HepG2 (cell line): ENCODE results near the gene ADAMTSL3. TPM values are rescaled to one million over a fixed set of nuclear protein-coding genes. Genes with fewer than 3 reads are reported as not detected.

Source experiments
- ATAC-seq: fragments of 200-7000 bp; cut with Tn5 transposase; 3 replicates; pipeline ENCODE4 v1.9.1; 2020; ENCODE audit warnings: mild to moderate bottlenecking, moderate library complexity
- Bru-seq: library from RNA; stranded (reverse); fragments of 400-500 nt; gene quantifications from one replicate; lab custom pipeline; 2021; lab: Mats Ljungman, UMichigan
- BruChase-seq, 2 experiments: library from RNA; stranded (reverse); fragments of 400-500 nt; gene quantifications; one replicate each; lab custom pipeline; 2021; lab: Mats Ljungman, UMichigan
- BruUV-seq: library from RNA; stranded (reverse); fragments of 400-500 nt; replicated peaks from 2 replicates; lab custom pipeline; 2021; lab: Mats Ljungman, UMichigan
- CTCF ChIA-PET: fragments of 300-600 bp; formaldehyde crosslinking; extraction: SDS; loops from one replicate; lab custom pipeline; 2021; ENCODE audit warnings: low total read pairs, inconsistent platforms, low intra/inter-chr PET ratio; lab: Yijun Ruan, JAX
- POLR2A ChIA-PET: fragments of 350-600 bp; sonication (Branson Sonifier 250); formaldehyde crosslinking; loops from one replicate; lab custom pipeline; 2020; ENCODE audit warnings: antibody characterized with exemption, inconsistent platforms; lab: Yijun Ruan, JAX
- DNase-seq: peaks from one replicate; pipeline ENCODE4 v3.0.0-alpha.2; 2015; ENCODE audit warnings: low spot score
- FAIRE-seq: peaks from 3 replicates; lab custom pipeline; 2011; peaks lifted over from hg19 to GRCh38; lab: Jason Lieb, UNC
- H2AFZ ChIP-seq: one replicate; pipeline ENCODE4 v1.6.1; 2011; ENCODE audit warnings: low read length, inconsistent platforms
- H3K27ac ChIP-seq: fragments of 300-600 bp; 3 replicates; pipeline ENCODE4 v1.8.0; 2011; ENCODE audit warnings: mixed run types, mild to moderate bottlenecking, mixed read lengths, low read length, inconsistent platforms; ENCODE audit not compliant: insufficient read depth; ENCODE audit errors: extremely low read length
- H3K27me3 ChIP-seq, 2 experiments: fragments of 200-600 bp in 1 of 2; 2 replicates in 1 of 2; 3 replicates in 1 of 2; pipeline versions ENCODE4 v1.6.0 to v1.8.0; 2011; ENCODE audit warnings: low read length in 2 of 2, mild to moderate bottlenecking in 2 of 2, moderate library complexity in 2 of 2, inconsistent platforms in 1 of 2; ENCODE audit not compliant: insufficient read depth in 2 of 2, control insufficient read depth in 1 of 2
- H3K36me3 ChIP-seq, 2 experiments: fragments of 200-600 bp in 1 of 2; replicated peaks in 1 of 2; 2 replicates in 1 of 2; 3 replicates in 1 of 2; pipeline versions ENCODE4 v1.5.1 to v1.8.0; 2011; ENCODE audit warnings: low read length in 2 of 2, inconsistent platforms in 1 of 2; ENCODE audit not compliant: insufficient read depth in 2 of 2, control insufficient read depth in 1 of 2
- H3K4me1 ChIP-seq: 2 replicates; pipeline ENCODE4 v1.5.1; 2012; ENCODE audit warnings: low read length, inconsistent platforms; ENCODE audit not compliant: insufficient read depth
- H3K4me2 ChIP-seq: 2 replicates; pipeline ENCODE4 v1.6.0; 2011; ENCODE audit warnings: low read depth, low read length, inconsistent platforms
- H3K4me3 ChIP-seq, 3 experiments: fragments of 200-600 bp in 1 of 3; sonication (generic), shearing (Covaris generic) in 1 of 3; replicated peaks in 1 of 3; 2 replicates each; pipeline ENCODE4 v1.5.1; 2011 to 2016; ENCODE audit warnings: low read length in 3 of 3, inconsistent platforms in 2 of 3, low read depth in 2 of 3, mild to moderate bottlenecking in 2 of 3, control low read depth in 1 of 3, mixed read lengths in 1 of 3; ENCODE audit not compliant: insufficient read depth in 1 of 3
- H3K79me2 ChIP-seq: one replicate; pipeline ENCODE4 v1.6.1; 2011; ENCODE audit warnings: low read length, inconsistent platforms; ENCODE audit not compliant: insufficient read depth
- H3K9ac ChIP-seq: 2 replicates; pipeline ENCODE4 v1.6.0; 2011; ENCODE audit warnings: mild to moderate bottlenecking, low read depth, low read length, inconsistent platforms; ENCODE audit not compliant: insufficient read depth
- H3K9me3 ChIP-seq: 2 replicates; pipeline ENCODE4 v1.5.1; 2012; ENCODE audit warnings: mild to moderate bottlenecking, low read length
- H4K20me1 ChIP-seq: 2 replicates; pipeline ENCODE4 v1.6.0; 2011; ENCODE audit warnings: inconsistent platforms, mild to moderate bottlenecking, low read length, moderate library complexity; ENCODE audit not compliant: insufficient read depth
- DRAP1 ChIP-seq: IDR thresholded peaks from 2 replicates; pipeline ENCODE4 v1.6.1; 2016; ENCODE audit warnings: missing genetic modification reagents, missing compliant biosample characterization
- HNRNPK ChIP-seq: fragments of 200-400 bp; formaldehyde crosslinking; IDR thresholded peaks from 2 replicates; pipeline ENCODE4 v1.6.1; 2018; ENCODE audit warnings: low read length, low read depth, moderate library complexity, mild to moderate bottlenecking; ENCODE audit not compliant: poor library complexity, severe bottlenecking
- MIXL1 ChIP-seq: IDR thresholded peaks from 2 replicates; pipeline ENCODE4 v1.6.1; 2016
- MTERF4 ChIP-seq: sonication (generic); formaldehyde crosslinking; IDR thresholded peaks from 2 replicates; pipeline ENCODE4 v1.8.0; 2023; ENCODE audit warnings: mild to moderate bottlenecking, missing genetic modification reagents
- RBM39 ChIP-seq: fragments of 200-400 bp; formaldehyde crosslinking; IDR thresholded peaks from one replicate; pipeline ENCODE4 v1.6.1; 2018; ENCODE audit warnings: antibody characterized with exemption, mild to moderate bottlenecking, low read depth, low read length; ENCODE audit not compliant: poor library complexity, severe bottlenecking
- ZNF460 ChIP-seq: sonication (generic); formaldehyde crosslinking; IDR thresholded peaks from 2 replicates; pipeline ENCODE4 v1.5.1; 2020; ENCODE audit warnings: missing genetic modification reagents, mild to moderate bottlenecking, borderline replicate concordance
- WGBS: methylation state at CpG from one replicate; pipeline ENCODE4 v1.1.6; 2017; ENCODE audit warnings: low lambda C conversion rate; 5-methylcytosine and 5-hydroxymethylcytosine counted together
- in situ Hi-C: cut with HindIII; loops from 2 replicates; pipeline ENCODE4 v1.10.0; 2017; ENCODE audit warnings: low pct_unique_long_range_greater_than_20kb; ENCODE audit not compliant: extremely low pct_ligation_motif_present
- intact Hi-C: fragments of 100-400 bp; cut with micrococcal nuclease; formaldehyde crosslinking; loops from one replicate; pipeline ENCODE4 v1.10.0; 2022; ENCODE audit not compliant: unreplicated experiment
- long read RNA-seq, 2 experiments: library from RNA in 1 of 2; library from polyadenylated mRNA in 1 of 2; stranded (forward) in 1 of 2; unstranded in 1 of 2; transcript quantifications; one replicate each; pipeline ENCODE4 v2.0.0, GENCODE V29; 2019 to 2022
- polyA minus RNA-seq, 3 experiments: library from RNA; depleted of rRNA, polyadenylated mRNA; stranded (reverse); fragments of >200 nt; gene quantifications; 2 replicates each; pipeline ENCODE4 v1.2.3, GENCODE V29; 2011; ENCODE audit warnings: low replicate concordance in 1 of 3
- polyA plus RNA-seq, 8 experiments: library from polyadenylated mRNA; depleted of rRNA in 3 of 8; stranded (reverse) in 7 of 8; unstranded in 1 of 8; fragments of >200 nt; fragmentation: Illumina TruSeq in 4 of 8; extraction: Trizol in 4 of 8; gene quantifications; 2 replicates each; pipeline versions ENCODE4 v1.2.1 to v1.2.3, GENCODE V29; 2011 to 2016; ENCODE audit warnings: low read depth in 4 of 8, missing spikeins in 1 of 8, mixed read lengths in 1 of 8; ENCODE audit not compliant: insufficient read depth in 1 of 8
- total RNA-seq, 5 experiments: library from RNA; depleted of rRNA; stranded (reverse); fragments of >200 nt; fragmentation: Illumina TruSeq; extraction: Trizol; gene quantifications; 2 replicates each; pipeline ENCODE4 v1.2.3, GENCODE V29; 2016; ENCODE audit warnings: low read depth in 1 of 5
- TF ChIP-seq, protein P1 (sequence below): sonication (generic); formaldehyde crosslinking; conservative IDR thresholded peaks from 2 replicates; pipeline ENCODE4 v1.4.0; 2020; ENCODE audit warnings: missing genetic modification reagents

The ADAMTSL3 gene, protein sequence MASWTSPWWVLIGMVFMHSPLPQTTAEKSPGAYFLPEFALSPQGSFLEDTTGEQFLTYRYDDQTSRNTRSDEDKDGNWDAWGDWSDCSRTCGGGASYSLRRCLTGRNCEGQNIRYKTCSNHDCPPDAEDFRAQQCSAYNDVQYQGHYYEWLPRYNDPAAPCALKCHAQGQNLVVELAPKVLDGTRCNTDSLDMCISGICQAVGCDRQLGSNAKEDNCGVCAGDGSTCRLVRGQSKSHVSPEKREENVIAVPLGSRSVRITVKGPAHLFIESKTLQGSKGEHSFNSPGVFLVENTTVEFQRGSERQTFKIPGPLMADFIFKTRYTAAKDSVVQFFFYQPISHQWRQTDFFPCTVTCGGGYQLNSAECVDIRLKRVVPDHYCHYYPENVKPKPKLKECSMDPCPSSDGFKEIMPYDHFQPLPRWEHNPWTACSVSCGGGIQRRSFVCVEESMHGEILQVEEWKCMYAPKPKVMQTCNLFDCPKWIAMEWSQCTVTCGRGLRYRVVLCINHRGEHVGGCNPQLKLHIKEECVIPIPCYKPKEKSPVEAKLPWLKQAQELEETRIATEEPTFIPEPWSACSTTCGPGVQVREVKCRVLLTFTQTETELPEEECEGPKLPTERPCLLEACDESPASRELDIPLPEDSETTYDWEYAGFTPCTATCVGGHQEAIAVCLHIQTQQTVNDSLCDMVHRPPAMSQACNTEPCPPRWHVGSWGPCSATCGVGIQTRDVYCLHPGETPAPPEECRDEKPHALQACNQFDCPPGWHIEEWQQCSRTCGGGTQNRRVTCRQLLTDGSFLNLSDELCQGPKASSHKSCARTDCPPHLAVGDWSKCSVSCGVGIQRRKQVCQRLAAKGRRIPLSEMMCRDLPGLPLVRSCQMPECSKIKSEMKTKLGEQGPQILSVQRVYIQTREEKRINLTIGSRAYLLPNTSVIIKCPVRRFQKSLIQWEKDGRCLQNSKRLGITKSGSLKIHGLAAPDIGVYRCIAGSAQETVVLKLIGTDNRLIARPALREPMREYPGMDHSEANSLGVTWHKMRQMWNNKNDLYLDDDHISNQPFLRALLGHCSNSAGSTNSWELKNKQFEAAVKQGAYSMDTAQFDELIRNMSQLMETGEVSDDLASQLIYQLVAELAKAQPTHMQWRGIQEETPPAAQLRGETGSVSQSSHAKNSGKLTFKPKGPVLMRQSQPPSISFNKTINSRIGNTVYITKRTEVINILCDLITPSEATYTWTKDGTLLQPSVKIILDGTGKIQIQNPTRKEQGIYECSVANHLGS (N-terminal part only)
- total RNA-seq (2016; rRNA removed; fragmentation: Illumina TruSeq; extraction: Trizol) (0.09 TPM in 1 of 2 replicates, not detected in the other), polyA plus RNA-seq (2011; rRNA removed) (0.01 and 0.04 TPM in 2 replicates), polyA minus RNA-seq (2011; rRNA and poly(A)+ RNA removed; ENCODE audit: low replicate concordance) (0.06 TPM in 1 of 2 replicates, not detected in the other), Bru-seq, nascent RNA (percentile 10 among the genes with signal in this experiment), BruChase-seq, experiment 1, labeled RNA remaining after a 6-hour chase (percentile 7 among the genes with signal in this experiment), BruChase-seq, experiment 2, labeled RNA remaining after a 2-hour chase (percentile 7 among the genes with signal in this experiment)
- not detected in 2 replicates for total RNA-seq (2016; cell fraction: cytosol; rRNA removed; fragmentation: Illumina TruSeq; extraction: Trizol; ENCODE audit: low read depth)
- total RNA-seq (2016; cell fraction: insoluble cytoplasmic fraction; rRNA removed; fragmentation: Illumina TruSeq; extraction: Trizol) = 0.10 and 0.24 TPM in 2 replicates
- 0.03 TPM in 1 of 2 replicates, not detected in the other for total RNA-seq (2016; cell fraction: membrane; rRNA removed; fragmentation: Illumina TruSeq; extraction: Trizol)
- total RNA-seq (2016; cell fraction: nucleus; rRNA removed; fragmentation: Illumina TruSeq; extraction: Trizol) = 0.16 and 0.19 TPM in 2 replicates
- 0.01 and 0.05 TPM in 2 replicates for polyA plus RNA-seq (2011; cell fraction: cytosol; rRNA removed)
- not detected in 2 replicates for polyA plus RNA-seq (2011; cell fraction: nucleus; rRNA removed)
- 0.04 and 0.11 TPM in 2 replicates for polyA plus RNA-seq (2012)
- polyA plus RNA-seq (2016; cell fraction: cytosol; fragmentation: Illumina TruSeq; extraction: Trizol; ENCODE audit: low read depth) = 0.02 TPM in 1 of 2 replicates, not detected in the other
- polyA plus RNA-seq (2016; cell fraction: insoluble cytoplasmic fraction; fragmentation: Illumina TruSeq; extraction: Trizol; ENCODE audit: low read depth) = 0.07 TPM in 1 of 2 replicates, not detected in the other
- 0.13 TPM in 1 of 2 replicates, not detected in the other for polyA plus RNA-seq (2016; cell fraction: membrane; fragmentation: Illumina TruSeq; extraction: Trizol; ENCODE audit: low read depth)
- polyA plus RNA-seq (2016; cell fraction: nucleus; fragmentation: Illumina TruSeq; extraction: Trizol; ENCODE audit: insufficient read depth, low read depth) = 0.12 TPM in 1 of 2 replicates, not detected in the other
- not detected in 2 replicates for polyA minus RNA-seq (2011; cell fraction: cytosol; rRNA and poly(A)+ RNA removed)
- not detected in 2 replicates for polyA minus RNA-seq (2011; cell fraction: nucleus; rRNA and poly(A)+ RNA removed)
- long read RNA-seq, experiment 1 = 0 reads
- long read RNA-seq, experiment 2 = 0 reads

DNA sequence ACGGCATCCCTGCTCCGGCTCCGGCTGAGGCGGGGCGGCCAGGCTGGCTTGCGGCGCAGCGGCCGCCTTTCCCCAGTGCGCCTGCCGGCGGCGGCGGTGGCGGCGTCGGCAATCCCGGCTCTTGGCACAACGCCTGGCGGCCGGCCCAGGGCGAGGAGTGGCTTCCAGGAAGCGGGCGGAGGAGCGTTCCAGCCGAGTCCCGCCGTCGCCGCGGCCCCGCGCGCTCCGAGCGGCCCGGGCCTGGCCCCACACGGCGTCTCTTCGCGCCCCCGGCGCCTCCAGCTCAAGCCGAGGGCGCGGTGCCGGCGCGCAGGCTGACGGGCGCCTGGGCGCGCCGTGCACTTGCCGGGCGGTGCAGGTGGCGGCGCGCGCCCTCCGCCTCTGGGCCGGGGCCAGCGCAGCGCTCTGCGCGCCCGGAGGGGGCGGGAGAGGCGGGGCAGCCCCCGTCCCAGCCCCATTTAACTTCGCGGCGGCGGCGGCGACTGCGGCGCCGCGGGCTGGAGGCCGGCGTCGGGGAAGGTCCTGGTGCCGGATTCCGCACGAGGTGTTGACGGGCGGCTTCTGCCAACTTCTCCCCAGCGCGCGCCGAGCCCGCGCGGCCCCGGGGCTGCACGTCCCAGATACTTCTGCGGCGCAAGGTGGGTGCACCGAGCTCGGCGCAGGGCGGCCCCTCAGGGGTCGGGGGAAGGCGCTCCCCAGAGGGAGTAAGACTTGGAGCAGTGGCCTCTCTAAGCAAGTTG, at the start of gene ADAMTSL3:
ADAMTSL3 (plus strand) TSS at position 485 of the 740 bp plus-strand sequence. CDS start 1,639 bp downstream, outside the sequence.
- Histone ChIP-seq H3K36me3 (no peaks in the 10 kb centered on the region), H3K4me1 (peaks cover 32% of the 10 kb centered on the region), H4K20me1 (no peaks in the 10 kb centered on the region), H3K4me2 (no peak within 1 kb of the TSS), H3K4me3 (no peak within 1 kb of the TSS), H2AFZ (no peak within 1 kb of the TSS), H3K9me3 (no peaks in the 10 kb centered on the region), H3K27ac (no peak within 1 kb of the TSS), H3K79me2 (no peaks in the 10 kb centered on the region), H3K27me3 (peaks cover 0 to 18% of the 10 kb centered on the region in 2 experiments; a peak in 4 of 5 replicates), H3K9ac (no peak within 1 kb of the TSS)
- DNase-seq (no peak), ATAC-seq (peak; percentile 55), FAIRE-seq (no peak)
- BruUV-seq = no TSS peak
- ChIA-PET POLR2A (no interaction called here), CTCF (no interaction called here)
- in situ Hi-C loops = no loop called here
- TF ChIP-seq MIXL1 (CRISPR knock-in tag) (no peak), RBM39 (no peak), ZNF460 (CRISPR knock-in tag) (no peak), DRAP1 (no peak), HNRNPK (peak; percentile 27), MTERF4 (CRISPR knock-in tag) (no peak)
- TF ChIP-seq, protein P1, sequence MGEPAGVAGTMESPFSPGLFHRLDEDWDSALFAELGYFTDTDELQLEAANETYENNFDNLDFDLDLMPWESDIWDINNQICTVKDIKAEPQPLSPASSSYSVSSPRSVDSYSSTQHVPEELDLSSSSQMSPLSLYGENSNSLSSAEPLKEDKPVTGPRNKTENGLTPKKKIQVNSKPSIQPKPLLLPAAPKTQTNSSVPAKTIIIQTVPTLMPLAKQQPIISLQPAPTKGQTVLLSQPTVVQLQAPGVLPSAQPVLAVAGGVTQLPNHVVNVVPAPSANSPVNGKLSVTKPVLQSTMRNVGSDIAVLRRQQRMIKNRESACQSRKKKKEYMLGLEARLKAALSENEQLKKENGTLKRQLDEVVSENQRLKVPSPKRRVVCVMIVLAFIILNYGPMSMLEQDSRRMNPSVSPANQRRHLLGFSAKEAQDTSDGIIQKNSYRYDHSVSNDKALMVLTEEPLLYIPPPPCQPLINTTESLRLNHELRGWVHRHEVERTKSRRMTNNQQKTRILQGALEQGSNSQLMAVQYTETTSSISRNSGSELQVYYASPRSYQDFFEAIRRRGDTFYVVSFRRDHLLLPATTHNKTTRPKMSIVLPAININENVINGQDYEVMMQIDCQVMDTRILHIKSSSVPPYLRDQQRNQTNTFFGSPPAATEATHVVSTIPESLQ = no peak
- 44% methylated on average over 12 of the region's 105 CpGs for WGBS
- intact Hi-C loops = no loop called here
